ENCODE data around the gene PRKCH. TPM values are rescaled to one million over a fixed set of nuclear protein-coding genes. Genes with fewer than 3 reads are reported as not detected.

Gene PRKCH
- total RNA-seq, 1 experiment from 2014 or later: 10.3 TPM

GRCh38 chr14:61587081-61587713 lies 265.8 kb downstream of the PRKCH start:
- no peak for TF ChIP-seq ZNF263 (CRISPR knock-in tag; IDR thresholded peaks at IDR 0.05; ENCODE audit: low read depth)
- no peak for TF ChIP-seq MAX (CRISPR knock-in tag; IDR thresholded peaks at IDR 0.05)
- POLR2A ChIA-PET: no interaction called here
- Mint-ChIP-seq H3K9me3 (peaks cover 2% of the 10 kb centered on the region), H3K27me3 (ENCODE audit: low read depth) (no peaks in the 10 kb centered on the region; the same call in 1 of the 2 replicates), H3K27ac (no peak overlapping the region), H3K36me3 (no peaks in the 10 kb centered on the region), H3K4me3 (no peak overlapping the region), H3K4me1 (peaks cover 22% of the 10 kb centered on the region)
- ATAC-seq: no peak
- no peak for DNase-seq (ENCODE audit: low spot score)
- CTCF ChIA-PET: no interaction called here

GRCh38 chr14:61588419-61588901 lies 267.1 kb downstream of the PRKCH start:
- CTCF ChIA-PET: no interaction called here
- no peak overlapping the region for H3K27ac Mint-ChIP-seq
- no peaks in the 10 kb centered on the region; the same call in 1 of the 2 replicates for H3K27me3 Mint-ChIP-seq (ENCODE audit: low read depth)
- no peak for TF ChIP-seq ATF6 (CRISPR knock-in tag; IDR thresholded peaks at IDR 0.05)
- no peak for TF ChIP-seq ZNF232 (CRISPR knock-in tag; IDR thresholded peaks at IDR 0.05)
- TF ChIP-seq NR3C1 (CRISPR knock-in tag; conservative IDR thresholded peaks at IDR 0.05; ENCODE audit: low read depth): no peak
- no peak for TF ChIP-seq AFF4 (CRISPR knock-in tag; IDR thresholded peaks at IDR 0.05; ENCODE audit: borderline replicate concordance)
- TF ChIP-seq ZNF512 (CRISPR knock-in tag; IDR thresholded peaks at IDR 0.05; ENCODE audit: borderline replicate concordance): no peak
- TF ChIP-seq NR1H2 (CRISPR knock-in tag; IDR thresholded peaks at IDR 0.05): no peak
- TF ChIP-seq ARID4B (CRISPR knock-in tag; IDR thresholded peaks at IDR 0.05; ENCODE audit: borderline replicate concordance): no peak
- TF ChIP-seq IRF1 (CRISPR knock-in tag; IDR thresholded peaks at IDR 0.05): no peak
- TF ChIP-seq E2F4 (CRISPR knock-in tag; IDR thresholded peaks at IDR 0.05; ENCODE audit: borderline replicate concordance, low read depth): no peak
- TF ChIP-seq ZNF138 (CRISPR knock-in tag; conservative IDR thresholded peaks at IDR 0.05): no peak
- no peak for TF ChIP-seq ZNF425 (CRISPR knock-in tag; conservative IDR thresholded peaks at IDR 0.05)
- ATAC-seq (no peak), DNase-seq (ENCODE audit: low spot score) (no peak)
- H3K4me3 Mint-ChIP-seq: no peak overlapping the region
- H3K36me3 Mint-ChIP-seq: no peaks in the 10 kb centered on the region
- H3K9me3 Mint-ChIP-seq: peaks cover 6% of the 10 kb centered on the region
- POLR2A ChIA-PET: no interaction called here
- peaks cover 22% of the 10 kb centered on the region for H3K4me1 Mint-ChIP-seq

Measured in WTC11 (cell line).